OCI-LY7 (cell line): ENCODE measurements around the gene ETV3L. TPM values are rescaled to one million over a fixed set of nuclear protein-coding genes. Genes with fewer than 3 reads are reported as not detected.

Source experiments
- BruUV-seq: library from RNA; stranded (reverse); fragments of 400-500 nt; replicated peaks from 2 replicates; lab custom pipeline; 2021; lab: Mats Ljungman, UMichigan
- CTCF ChIA-PET: fragments of 300-600 bp; sonication (Branson Sonifier 250); formaldehyde crosslinking; loops from one replicate; lab custom pipeline; 2022; ENCODE audit warnings: antibody characterized with exemption; ENCODE audit not compliant: unreplicated experiment; lab: Charles Lee
- POLR2A ChIA-PET: fragments of 300-600 bp; sonication (Branson Sonifier 250); formaldehyde crosslinking; loops from one replicate; lab custom pipeline; 2022; ENCODE audit warnings: antibody characterized with exemption; lab: Charles Lee
- DNase-seq: peaks from one replicate; pipeline ENCODE4 v3.0.0-alpha.2; 2015; ENCODE audit warnings: low spot score
- H2AFZ ChIP-seq: fragments of 200-600 bp; sonication (generic), shearing (Covaris generic); 2 replicates; pipeline ENCODE4 v1.6.1; 2014; ENCODE audit warnings: mild to moderate bottlenecking, antibody characterized with exemption, low read length, moderate library complexity
- H3K27ac ChIP-seq: fragments of 200-600 bp; sonication (generic); 2 replicates; pipeline ENCODE4 v1.5.1; 2014; ENCODE audit warnings: mixed run types, low read depth, mild to moderate bottlenecking, moderate library complexity, low read length, inconsistent platforms; ENCODE audit not compliant: poor library complexity, severe bottlenecking
- H3K36me3 ChIP-seq: fragments of 200-600 bp; sonication (generic); 2 replicates; pipeline ENCODE4 v1.6.1; 2014; ENCODE audit warnings: mild to moderate bottlenecking, antibody characterized with exemption, low read length, moderate library complexity, mixed read lengths; ENCODE audit not compliant: insufficient read depth
- H3K4me1 ChIP-seq: fragments of 200-600 bp; sonication (generic); 2 replicates; pipeline ENCODE4 v1.5.1; 2014; ENCODE audit warnings: mild to moderate bottlenecking, low read length; ENCODE audit not compliant: insufficient read depth, poor library complexity, severe bottlenecking
- H3K4me2 ChIP-seq: fragments of 200-600 bp; sonication (generic); 2 replicates; pipeline ENCODE4 v1.6.1; 2014; ENCODE audit warnings: mild to moderate bottlenecking, low read length
- H3K4me3 ChIP-seq: fragments of 200-600 bp; sonication (generic); 2 replicates; pipeline ENCODE4 v1.5.1; 2014; ENCODE audit warnings: mild to moderate bottlenecking, low read depth, low read length; ENCODE audit not compliant: poor library complexity, severe bottlenecking
- H3K79me2 ChIP-seq: fragments of 200-600 bp; sonication (generic); 2 replicates; pipeline ENCODE4 v1.6.1; 2016; ENCODE audit warnings: low read depth, mild to moderate bottlenecking, low read length, moderate library complexity, mixed read lengths; ENCODE audit not compliant: insufficient read depth
- H3K9me2 ChIP-seq: fragments of 200-600 bp; sonication (generic); 2 replicates; pipeline ENCODE4 v1.6.1; 2016; ENCODE audit warnings: mild to moderate bottlenecking, low read length, mixed read lengths; ENCODE audit not compliant: insufficient read depth
- H3K9me3 ChIP-seq: fragments of 200-600 bp; sonication (generic); 2 replicates; pipeline ENCODE4 v1.6.1; 2014; ENCODE audit warnings: mild to moderate bottlenecking, mixed run types, low read length, mixed read lengths
- H4K20me1 ChIP-seq: fragments of 200-600 bp; sonication (generic); 2 replicates; pipeline ENCODE4 v1.6.1; 2014; ENCODE audit warnings: mild to moderate bottlenecking, antibody characterized with exemption, low read length, moderate library complexity, mixed read lengths; ENCODE audit not compliant: insufficient read depth
- CTCF ChIP-seq: fragments of 200-600 bp; sonication (generic); conservative IDR thresholded peaks from 2 replicates; pipeline ENCODE4 v1.5.1; 2014; ENCODE audit warnings: mild to moderate bottlenecking, antibody characterized with exemption, low read length, moderate library complexity, mixed read lengths
- EZH2phosphoT487 ChIP-seq: fragments of 200-600 bp; sonication (generic); IDR thresholded peaks from 2 replicates; pipeline ENCODE4 v1.6.1; 2018; ENCODE audit warnings: low read depth, borderline replicate concordance, mild to moderate bottlenecking, mixed run types, antibody characterized with exemption, low read length, moderate library complexity, mixed read lengths
- intact Hi-C: fragments of 100-400 bp; cut with micrococcal nuclease; formaldehyde crosslinking; loops from one replicate; pipeline ENCODE4 v1.10.0; 2022; ENCODE audit not compliant: unreplicated experiment
- total RNA-seq, 2 experiments: library from RNA; depleted of rRNA in 1 of 2; stranded (reverse); fragments of >200 nt in 1 of 2; shearing (Covaris generic) in 1 of 2; gene quantifications; 2 replicates each; pipeline ENCODE4 v1.2.3, GENCODE V29; 2014 to 2022

ETV3L gene
- total RNA-seq, 2 experiments from 2014 or later: not detected

DNA sequence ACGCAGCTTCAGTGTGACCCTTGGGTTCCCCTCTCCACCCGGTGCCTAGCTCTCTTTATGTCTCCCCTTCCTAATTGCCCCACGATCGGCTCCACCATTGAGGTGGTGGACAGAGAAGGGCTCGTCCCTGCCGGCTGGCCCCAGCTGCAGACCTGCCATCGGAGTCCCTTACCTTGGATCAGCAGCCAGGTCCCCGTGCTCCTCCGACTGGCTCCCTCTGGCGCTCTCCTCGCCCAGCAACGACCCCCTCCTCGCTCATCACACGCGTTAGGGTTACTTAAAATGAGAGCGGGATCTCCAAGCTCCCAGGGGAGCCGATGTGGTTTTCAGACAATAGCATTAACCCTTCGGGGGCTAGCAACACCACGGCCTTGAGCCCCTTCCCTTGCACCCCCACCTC lies 8.1 kb upstream of the ETV3L start:
- Histone ChIP-seq H3K9me2 (no peaks in the 10 kb centered on the region), H3K36me3 (no peaks in the 10 kb centered on the region), H3K4me3 (no peak overlapping the region), H3K9me3 (no peaks in the 10 kb centered on the region), H3K4me1 (no peaks in the 10 kb centered on the region), H4K20me1 (no peaks in the 10 kb centered on the region), H2AFZ (no peak overlapping the region), H3K4me2 (no peak overlapping the region), H3K27ac (no peak overlapping the region), H3K79me2 (no peaks in the 10 kb centered on the region)
- TF ChIP-seq EZH2phosphoT487 (no peak), CTCF (no peak)
- no TSS peak for BruUV-seq
- ChIA-PET POLR2A (interaction anchor here (0.5 kb wide), 1 partner anchor 39 kb away, joined by 3 read pairs; no protein-coding TSS in a partner anchor), CTCF (interaction anchor here (1.0 kb wide), 1 partner anchor 45 kb away, joined by 4 read pairs; no protein-coding TSS in a partner anchor)
- intact Hi-C loops: no loop called here
- DNase-seq: no peak

- Histone ChIP-seq H3K27ac (no peak overlapping the region), H3K4me3 (no peak overlapping the region), H3K36me3 (no peaks in the 10 kb centered on the region), H4K20me1 (no peaks in the 10 kb centered on the region), H3K9me2 (no peaks in the 10 kb centered on the region), H3K4me1 (no peaks in the 10 kb centered on the region), H3K4me2 (no peak overlapping the region), H3K79me2 (no peaks in the 10 kb centered on the region), H2AFZ (no peak overlapping the region), H3K9me3 (no peaks in the 10 kb centered on the region)
- POLR2A ChIA-PET: no interaction called here
- intact Hi-C loops: no loop called here
- DNase-seq: no peak
- TF ChIP-seq EZH2phosphoT487 (no peak), CTCF (no peak)
- no TSS peak for BruUV-seq
- CTCF ChIA-PET: no interaction called here
Observed at GRCh38 chr1:157106813-157107189, 7.2 kb upstream of the ETV3L start.

DNA sequence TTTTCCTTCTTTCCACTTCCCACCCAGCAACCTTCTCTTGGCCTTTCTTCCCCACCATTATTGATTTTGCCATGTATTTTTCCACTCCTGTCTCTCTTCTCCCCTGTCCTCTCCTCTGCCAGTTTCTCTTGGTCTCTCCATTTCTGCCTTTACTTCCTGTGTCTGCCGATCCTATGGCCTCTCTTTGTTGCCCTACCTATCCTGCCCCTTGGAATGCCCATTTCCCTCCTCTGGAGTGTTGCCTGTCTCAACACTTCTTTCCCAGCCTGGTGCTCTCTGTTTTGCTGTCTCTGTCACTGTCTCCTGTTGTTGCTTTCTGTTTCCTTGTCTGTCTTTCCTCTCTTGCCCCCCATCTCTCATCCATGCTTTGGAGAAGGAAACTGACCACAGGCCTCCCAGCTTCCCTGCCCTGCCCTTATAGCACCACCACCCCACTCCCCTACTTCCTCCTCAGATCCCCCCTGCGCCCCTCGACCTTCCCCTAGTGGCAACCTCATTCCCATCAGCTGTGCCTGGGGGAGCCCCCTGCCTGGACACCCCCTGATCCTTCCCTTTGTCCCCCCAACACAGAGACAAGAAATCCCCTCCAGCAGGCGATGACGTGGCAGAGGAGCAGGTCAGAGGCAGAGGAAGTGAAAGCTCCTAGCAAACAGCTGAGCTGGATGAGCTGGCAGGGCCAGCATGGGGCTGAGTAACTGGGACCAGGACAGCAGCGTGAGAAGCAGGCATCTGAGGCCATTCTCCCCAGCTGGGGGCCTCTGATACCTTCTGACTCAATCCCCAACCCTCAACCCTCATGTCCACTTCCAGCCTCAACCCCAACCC lies 6.6 kb upstream of the ETV3L start:
- no peak overlapping the region for H3K4me2 ChIP-seq
- no peak overlapping the region for H2AFZ ChIP-seq
- H3K4me3 ChIP-seq: no peak overlapping the region
- no peaks in the 10 kb centered on the region for H4K20me1 ChIP-seq
- no peak for TF ChIP-seq EZH2phosphoT487
- TF ChIP-seq CTCF: no peak
- BruUV-seq: no TSS peak
- H3K36me3 ChIP-seq: no peaks in the 10 kb centered on the region
- ChIA-PET CTCF (no interaction called here), POLR2A (no interaction called here)
- no peak for DNase-seq
- no peak overlapping the region for H3K27ac ChIP-seq
- H3K79me2 ChIP-seq: no peaks in the 10 kb centered on the region
- H3K4me1 ChIP-seq: no peaks in the 10 kb centered on the region
- H3K9me2 ChIP-seq: no peaks in the 10 kb centered on the region
- intact Hi-C loops: no loop called here
- no peaks in the 10 kb centered on the region for H3K9me3 ChIP-seq
